GM12891 (cell line): ENCODE data around the gene SORBS1.

Experiments
- DNase-seq: peaks from one replicate; pipeline ENCODE4 v3.0.0; 2011; ENCODE audit warnings: low spot score; ENCODE audit not compliant: insufficient read length
- FAIRE-seq: peaks from 2 replicates; lab custom pipeline; 2011; peaks lifted over from hg19 to GRCh38; lab: Jason Lieb, UNC
- PAX5 ChIP-seq: IDR thresholded peaks from 2 replicates; pipeline ENCODE4 v1.6.1; 2011; ENCODE audit warnings: low read length, moderate library complexity, mild to moderate bottlenecking; ENCODE audit not compliant: insufficient read depth, severe bottlenecking
- POLR2A ChIP-seq: IDR thresholded peaks from 2 replicates; pipeline ENCODE4 v1.6.1; 2011; ENCODE audit warnings: low read depth, low read length, control low read depth
- POLR2AphosphoS5 ChIP-seq: IDR thresholded peaks from 2 replicates; pipeline ENCODE4 v1.6.1; 2011; ENCODE audit warnings: low read depth, low read length, control low read depth
- POU2F2 ChIP-seq: IDR thresholded peaks from 2 replicates; pipeline ENCODE4 v1.6.1; 2011; ENCODE audit warnings: low read depth, mild to moderate bottlenecking, control low read depth, low read length, moderate library complexity
- SPI1 ChIP-seq: IDR thresholded peaks from 2 replicates; pipeline ENCODE4 v1.6.1; 2011; ENCODE audit warnings: low read depth, low read length, control low read depth
- TAF1 ChIP-seq: IDR thresholded peaks from 2 replicates; pipeline ENCODE4 v1.6.1; 2011; ENCODE audit warnings: low read depth, low read length, control low read depth

The SORBS1 gene

DNA sequence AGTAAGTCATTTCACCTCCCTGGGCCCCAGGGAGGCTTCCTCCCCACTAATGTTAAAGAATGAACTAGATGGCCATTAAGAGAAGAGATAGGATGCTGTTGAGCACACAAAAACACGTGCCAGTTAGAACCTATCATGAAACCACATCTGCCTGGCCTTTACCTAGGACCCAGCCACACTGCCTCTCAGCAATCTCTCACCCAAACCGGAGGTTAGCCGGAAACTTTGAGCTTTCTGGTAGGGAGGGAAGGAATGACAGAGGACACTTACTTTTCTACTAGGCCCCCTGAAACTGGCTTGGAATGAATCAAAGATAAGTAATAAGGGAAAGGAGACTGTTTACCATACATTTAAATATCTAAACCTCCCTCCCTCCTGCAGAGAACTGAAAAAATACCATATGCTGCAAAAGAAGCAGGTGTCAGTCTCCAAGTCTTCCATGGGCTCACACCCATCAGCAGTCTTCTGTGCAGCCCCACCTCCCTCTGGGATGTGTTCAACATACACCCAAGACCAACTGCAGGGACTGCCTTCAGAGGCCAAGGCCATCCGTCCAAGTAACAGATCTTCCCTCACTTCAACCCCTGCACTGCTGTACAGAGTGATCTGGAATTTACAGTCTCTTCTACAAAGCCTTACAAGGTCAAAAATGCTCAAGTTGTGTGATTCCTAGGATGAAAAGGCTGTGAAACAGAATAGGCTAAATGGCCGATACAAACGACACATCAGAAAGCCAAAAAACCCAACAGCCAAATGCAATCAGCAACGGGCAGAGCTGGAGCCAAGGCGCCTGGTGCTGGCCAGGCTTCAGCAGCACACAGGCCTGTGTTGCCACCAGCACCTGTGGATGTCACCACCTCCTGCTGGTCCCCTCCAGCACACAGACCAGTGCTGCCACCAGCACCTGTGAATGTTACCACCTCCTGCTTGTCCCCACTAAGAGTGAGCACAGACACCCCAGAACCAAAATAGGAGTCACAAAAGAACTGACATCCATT, 42.4 kb downstream of the SORBS1 start:
- no peak for FAIRE-seq
- no peak for DNase-seq
- TF ChIP-seq PAX5 (no peak), POLR2AphosphoS5 (no peak), SPI1 (no peak)

DNA sequence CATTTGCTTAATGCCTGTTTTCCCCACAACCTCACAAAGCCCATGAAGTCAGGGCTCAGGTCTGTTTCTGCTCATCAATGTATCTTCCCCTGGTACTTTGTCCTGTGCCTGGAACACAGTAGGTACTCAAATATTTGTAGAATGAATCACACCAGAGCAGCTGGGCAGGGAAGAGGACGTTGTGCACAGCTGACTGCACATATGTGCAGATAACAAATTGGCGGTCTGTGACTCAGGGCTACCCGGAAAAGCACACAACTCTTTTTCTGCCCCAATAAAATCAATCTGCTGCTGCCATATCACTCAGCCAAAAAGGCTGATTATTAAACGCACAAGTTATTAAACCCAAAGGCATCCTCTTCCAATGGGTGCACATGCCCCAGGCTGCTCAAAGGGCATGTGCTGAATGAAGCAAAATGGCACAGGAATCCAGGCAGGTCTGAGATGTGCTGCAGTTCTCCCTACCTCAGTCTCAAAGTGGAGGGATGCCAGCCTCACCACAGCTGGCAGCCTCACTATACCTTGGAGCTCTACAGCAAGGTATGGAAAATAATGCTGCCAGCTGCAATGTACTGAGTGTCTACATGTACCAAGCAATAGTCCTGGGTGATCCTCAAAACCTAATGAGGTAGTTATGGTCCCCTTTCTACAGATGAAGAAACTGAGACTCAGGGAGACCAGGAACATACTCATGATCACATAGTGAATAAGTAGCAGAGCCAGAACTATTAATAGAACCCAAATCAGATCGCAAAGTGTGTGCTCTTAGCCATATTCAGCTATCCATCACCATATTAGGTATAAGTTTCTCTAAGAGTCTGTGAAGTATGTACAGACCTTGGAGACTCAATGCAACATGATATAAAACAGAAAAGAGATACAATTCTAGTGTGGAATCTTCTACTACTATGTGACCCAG, 43.4 kb downstream of the SORBS1 start:
- TF ChIP-seq SPI1, result no peak
- no peak for TF ChIP-seq PAX5
- TF ChIP-seq POLR2A, result no peak
- no peak for FAIRE-seq
- DNase-seq, result no peak

GRCh38 chr10:95516774-95517373, 44.3 kb downstream of the SORBS1 start:
- FAIRE-seq (no peak), DNase-seq (no peak)
- TF ChIP-seq TAF1 (no peak), POLR2A (no peak), POLR2AphosphoS5 (no peak), PAX5 (no peak), POU2F2 (no peak), SPI1 (no peak)

DNA sequence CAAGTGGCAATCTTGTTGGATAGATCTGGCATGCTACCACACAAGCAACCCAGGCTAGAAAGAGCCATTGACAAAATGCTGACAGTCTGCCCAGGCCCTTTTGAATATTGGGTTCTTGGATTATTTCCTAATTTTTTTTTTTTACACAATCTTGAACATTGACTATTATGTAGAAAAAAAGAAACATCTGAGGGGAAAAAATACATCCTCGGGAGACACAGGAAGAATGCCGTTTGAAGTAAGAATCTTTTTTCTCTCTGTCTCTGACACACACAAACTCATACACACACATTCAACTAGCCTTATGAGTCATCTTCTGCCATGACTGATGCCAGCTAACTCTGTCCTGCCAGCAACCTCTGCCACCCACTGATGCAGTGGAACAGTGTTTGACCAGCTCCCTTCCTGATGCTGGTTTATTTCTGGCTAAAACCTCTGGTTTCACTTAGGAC, 47.2 kb downstream of the SORBS1 start:
- no peak for DNase-seq
- TF ChIP-seq TAF1 (no peak), POU2F2 (no peak), POLR2AphosphoS5 (no peak), POLR2A (no peak), PAX5 (no peak), SPI1 (no peak)
- no peak for FAIRE-seq

DNA sequence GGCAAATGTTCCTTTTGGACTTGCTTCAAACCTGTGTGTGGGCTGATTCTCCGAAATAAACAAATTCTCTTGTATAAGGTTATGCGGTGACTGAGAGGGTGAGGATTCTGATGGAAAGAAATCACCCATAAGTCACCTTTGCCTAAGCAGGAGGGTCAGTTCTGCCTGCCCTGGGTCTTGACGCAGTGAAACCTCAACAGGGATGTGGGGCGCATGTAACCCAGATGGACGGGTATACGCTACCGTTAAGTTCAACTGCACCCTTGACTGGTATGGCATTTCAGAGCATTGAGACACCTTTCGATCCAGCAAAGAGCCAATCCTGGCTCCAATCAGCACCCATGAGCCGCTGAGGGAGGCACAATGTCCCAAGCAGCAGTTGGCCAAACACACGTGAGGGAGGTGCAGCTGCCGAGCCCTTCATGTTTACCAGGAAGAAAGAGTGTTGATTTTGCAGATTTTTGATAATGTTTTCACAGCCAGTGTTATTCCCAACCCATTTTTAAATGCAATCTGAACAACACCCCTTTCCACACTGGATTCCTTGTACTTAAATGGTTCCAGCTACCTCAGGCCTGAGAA, 48.1 kb downstream of the SORBS1 start:
- TF ChIP-seq POLR2AphosphoS5 (no peak), SPI1 (no peak), POLR2A (no peak), PAX5 (no peak), POU2F2 (no peak), TAF1 (no peak)
- FAIRE-seq (no peak), DNase-seq (no peak)

- DNase-seq (no peak), FAIRE-seq (no peak)
- TF ChIP-seq POLR2AphosphoS5 (no peak), PAX5 (no peak), TAF1 (no peak), POU2F2 (no peak), SPI1 (no peak), POLR2A (no peak)
These were observed 49.9 kb downstream of the SORBS1 start for GRCh38 chr10:95511314-95511713.

DNA sequence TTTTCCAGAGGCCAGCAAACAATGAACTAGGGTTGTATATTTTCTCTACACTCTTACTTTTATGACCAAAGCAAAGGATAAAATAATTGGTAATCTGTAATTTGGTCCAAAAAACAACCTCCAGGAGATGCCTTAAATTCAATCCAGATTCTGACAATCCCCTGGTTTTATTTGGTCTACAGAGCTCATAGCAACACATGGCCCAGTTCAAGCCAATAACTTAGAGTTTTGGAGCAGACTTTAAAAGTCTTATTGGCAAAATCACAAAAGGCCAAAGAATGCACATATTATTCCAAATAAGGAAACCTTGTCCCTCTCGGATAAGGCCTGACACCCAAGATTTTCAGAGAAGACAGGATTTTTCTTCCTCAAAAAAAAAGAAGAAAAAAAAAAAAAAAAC, 51.9 kb downstream of the SORBS1 start:
- DNase-seq (no peak), FAIRE-seq (no peak)
- TF ChIP-seq PAX5 (no peak), POU2F2 (no peak), TAF1 (no peak), POLR2AphosphoS5 (no peak), SPI1 (no peak), POLR2A (no peak)

DNA sequence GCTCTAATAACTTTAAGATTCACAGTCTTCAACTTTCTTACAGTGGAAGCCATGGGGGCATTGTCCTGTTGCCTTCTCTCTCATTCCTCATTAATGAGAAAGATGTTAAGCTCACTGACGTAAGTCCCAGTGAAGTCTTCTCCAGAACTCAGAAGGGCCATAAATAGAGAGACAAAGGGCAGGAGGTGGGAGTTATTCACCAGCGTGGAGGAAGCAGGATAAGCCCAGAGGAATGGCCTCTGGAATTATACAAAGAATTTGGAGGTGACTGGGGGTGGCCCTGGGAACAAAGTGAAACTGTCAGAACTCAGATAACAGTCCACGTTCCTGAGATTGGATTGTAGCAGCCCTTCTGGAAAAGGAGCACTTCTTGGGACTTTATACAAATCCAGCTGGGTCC, 52.4 kb downstream of the SORBS1 start:
- DNase-seq (no peak), FAIRE-seq (no peak)
- TF ChIP-seq SPI1 (no peak), POLR2A (no peak), POU2F2 (no peak), POLR2AphosphoS5 (no peak), PAX5 (no peak), TAF1 (no peak)
